ENCODE measurements around the gene PPARG.

- TF ChIP-seq CTCF (IDR thresholded peaks at IDR 0.05) (no peak), POLR2A (IDR thresholded peaks at IDR 0.05) (no peak)
Observed at GRCh38 chr3:12249519-12249918, 39.4 kb upstream of the PPARG start.
